ENCODE results near the gene SCARB2.

GRCh38 chr4:76238701-76239100, 25.1 kb upstream of the SCARB2 start:
- TF ChIP-seq CTCF (conservative IDR thresholded peaks at IDR 0.05; ENCODE audit: low read length): no peak
- TF ChIP-seq EZH2phosphoT487 (IDR thresholded peaks at IDR 0.05; ENCODE audit: borderline replicate concordance): no peak

Data from Loucy (cell line).